ENCODE measurements around the gene CT45A5.
A peak's percentile ranks its signal among the peaks of the same experiment; 100 is the strongest.
"Not testable (repeated sequence)": the region's sequence is repeated elsewhere in the genome, so short reads cannot be mapped to it uniquely, and the experiment has no call there.

The CT45A5 gene, protein sequence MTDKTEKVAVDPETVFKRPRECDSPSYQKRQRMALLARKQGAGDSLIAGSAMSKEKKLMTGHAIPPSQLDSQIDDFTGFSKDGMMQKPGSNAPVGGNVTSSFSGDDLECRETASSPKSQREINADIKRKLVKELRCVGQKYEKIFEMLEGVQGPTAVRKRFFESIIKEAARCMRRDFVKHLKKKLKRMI

DNA sequence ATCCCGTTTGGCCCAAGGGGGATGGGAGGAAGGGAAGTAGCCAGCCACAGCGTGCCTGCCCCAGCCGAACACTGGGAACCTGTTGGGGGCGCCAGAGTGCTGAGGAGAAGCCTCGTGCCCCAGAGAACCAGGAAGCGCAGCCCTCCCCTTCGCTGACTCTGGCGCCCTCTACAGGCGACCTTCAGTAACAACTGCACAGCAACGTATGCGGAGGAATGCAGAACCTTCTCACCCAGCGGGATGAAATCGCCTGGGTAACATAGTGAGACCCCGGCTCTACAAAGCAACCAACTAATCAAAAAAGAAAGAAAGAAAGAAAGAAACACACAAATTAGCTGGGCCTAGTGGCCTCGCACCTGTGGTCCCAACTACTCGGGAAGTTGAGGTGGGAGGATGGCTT, at the start of gene CT45A5:
Gene CT45A5 (minus strand): TSS at position 101 of the 400 bp plus-strand sequence. CDS start 3,774 bp downstream, outside the sequence.
- H3K9me3 Mint-ChIP-seq; H3K4me1 Mint-ChIP-seq; H3K27me3 Mint-ChIP-seq; H3K4me3 Mint-ChIP-seq; H3K27ac Mint-ChIP-seq; H3K36me3 Mint-ChIP-seq (ENCODE audit: low read depth); DNase-seq; ATAC-seq: not testable (repeated sequence)

DNA sequence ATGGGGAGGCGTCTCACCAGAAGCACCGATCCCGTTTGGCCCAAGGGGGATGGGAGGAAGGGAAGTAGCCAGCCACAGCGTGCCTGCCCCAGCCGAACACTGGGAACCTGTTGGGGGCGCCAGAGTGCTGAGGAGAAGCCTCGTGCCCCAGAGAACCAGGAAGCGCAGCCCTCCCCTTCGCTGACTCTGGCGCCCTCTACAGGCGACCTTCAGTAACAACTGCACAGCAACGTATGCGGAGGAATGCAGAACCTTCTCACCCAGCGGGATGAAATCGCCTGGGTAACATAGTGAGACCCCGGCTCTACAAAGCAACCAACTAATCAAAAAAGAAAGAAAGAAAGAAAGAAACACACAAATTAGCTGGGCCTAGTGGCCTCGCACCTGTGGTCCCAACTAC, 34.6 kb upstream of the CT45A5 start, which contains the start of gene CT45A2:
Gene CT45A2 (minus strand): TSS at position 101 of the 400 bp plus-strand sequence. CDS start 3,747 bp downstream, outside the sequence.
- not testable (repeated sequence) for H3K27me3 Mint-ChIP-seq; H3K27ac Mint-ChIP-seq; H3K9me3 Mint-ChIP-seq; H3K36me3 Mint-ChIP-seq (ENCODE audit: low read depth); ATAC-seq; DNase-seq; H3K4me3 Mint-ChIP-seq; H3K4me1 Mint-ChIP-seq

DNA sequence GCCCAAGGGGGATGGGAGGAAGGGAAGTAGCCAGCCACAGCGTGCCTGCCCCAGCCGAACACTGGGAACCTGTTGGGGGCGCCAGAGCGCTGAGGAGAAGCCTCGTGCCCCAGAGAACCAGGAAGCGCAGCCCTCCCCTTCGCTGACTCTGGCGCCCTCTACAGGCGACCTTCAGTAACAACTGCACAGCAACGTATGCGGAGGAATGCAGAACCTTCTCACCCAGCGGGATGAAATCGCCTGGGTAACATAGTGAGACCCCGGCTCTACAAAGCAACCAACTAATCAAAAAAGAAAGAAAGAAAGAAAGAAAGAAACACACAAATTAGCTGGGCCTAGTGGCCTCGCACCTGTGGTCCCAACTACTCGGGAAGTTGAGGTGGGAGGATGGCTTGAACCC, 17.4 kb upstream of the CT45A5 start, which contains the start of gene CT45A6:
Gene CT45A6 (minus strand): TSS at position 101 of the 400 bp plus-strand sequence. CDS start 3,794 bp downstream, outside the sequence.
- not testable (repeated sequence) for ATAC-seq; H3K4me1 Mint-ChIP-seq; H3K27ac Mint-ChIP-seq; H3K4me3 Mint-ChIP-seq; H3K36me3 Mint-ChIP-seq (ENCODE audit: low read depth); H3K27me3 Mint-ChIP-seq; DNase-seq; H3K9me3 Mint-ChIP-seq

DNA sequence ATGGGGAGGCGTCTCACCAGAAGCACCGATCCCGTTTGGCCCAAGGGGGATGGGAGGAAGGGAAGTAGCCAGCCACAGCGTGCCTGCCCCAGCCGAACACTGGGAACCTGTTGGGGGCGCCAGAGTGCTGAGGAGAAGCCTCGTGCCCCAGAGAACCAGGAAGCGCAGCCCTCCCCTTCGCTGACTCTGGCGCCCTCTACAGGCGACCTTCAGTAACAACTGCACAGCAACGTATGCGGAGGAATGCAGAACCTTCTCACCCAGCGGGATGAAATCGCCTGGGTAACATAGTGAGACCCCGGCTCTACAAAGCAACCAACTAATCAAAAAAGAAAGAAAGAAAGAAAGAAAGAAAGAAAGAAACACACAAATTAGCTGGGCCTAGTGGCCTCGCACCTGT, 17.2 kb downstream of the CT45A5 start, which contains the start of gene CT45A3:
Gene CT45A3 (minus strand): TSS at position 101 of the 400 bp plus-strand sequence. CDS start 3,747 bp downstream, outside the sequence.
- not testable (repeated sequence) for H3K27ac Mint-ChIP-seq; H3K36me3 Mint-ChIP-seq (ENCODE audit: low read depth); H3K4me3 Mint-ChIP-seq; H3K4me1 Mint-ChIP-seq; ATAC-seq; H3K9me3 Mint-ChIP-seq; H3K27me3 Mint-ChIP-seq; DNase-seq

DNA sequence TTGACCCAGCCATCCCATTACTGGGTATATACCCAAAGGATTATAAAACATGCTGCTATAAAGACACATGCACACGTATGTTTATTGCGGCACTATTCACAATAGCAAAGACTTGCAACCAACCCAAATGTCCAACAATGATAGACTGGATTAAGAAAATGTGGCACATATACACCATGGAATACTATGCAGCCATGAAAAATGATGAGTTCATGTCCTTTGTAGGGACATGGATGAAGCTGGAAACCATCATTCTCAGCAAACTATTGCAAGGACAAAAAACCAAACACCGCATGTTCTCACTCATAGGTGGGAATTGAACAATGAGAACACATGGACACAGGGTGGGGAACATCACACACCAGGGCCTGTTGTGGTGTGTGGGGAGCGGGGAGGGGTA, 40.6 kb downstream of the CT45A5 start:
- DNase-seq; H3K27me3 Mint-ChIP-seq; H3K9me3 Mint-ChIP-seq; H3K36me3 Mint-ChIP-seq (ENCODE audit: low read depth); H3K4me3 Mint-ChIP-seq; H3K4me1 Mint-ChIP-seq; ATAC-seq; H3K27ac Mint-ChIP-seq: not testable (repeated sequence)

DNA sequence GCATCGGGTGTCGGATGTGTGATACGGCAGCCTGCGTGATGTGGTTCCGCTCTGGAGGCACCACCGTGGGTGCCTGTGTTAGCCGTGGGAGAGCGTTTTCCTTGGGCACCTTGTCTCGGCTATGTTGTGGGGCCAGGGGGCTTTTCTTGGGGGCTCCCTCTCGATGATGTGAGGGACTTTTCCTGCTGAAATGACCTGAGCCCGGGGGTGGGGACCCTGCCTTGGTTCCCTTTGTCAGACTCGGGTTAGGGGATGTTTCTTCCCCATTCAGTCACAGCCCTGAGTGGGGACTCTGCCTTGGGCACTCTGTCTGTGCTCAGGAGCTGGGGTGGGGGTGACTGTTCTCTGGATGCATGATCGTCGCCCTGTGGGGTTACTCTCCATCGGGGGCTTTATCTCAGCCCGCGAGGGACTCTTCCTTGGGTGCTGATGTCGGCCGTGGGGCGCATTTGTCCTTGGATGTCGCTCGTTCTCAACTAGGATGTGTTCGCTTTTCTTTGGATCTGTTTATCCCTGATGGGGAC, 44.0 kb downstream of the CT45A5 start:
- H3K27ac Mint-ChIP-seq: no peak overlapping the region
- no peak overlapping the region for H3K4me3 Mint-ChIP-seq
- no peaks in the 10 kb centered on the region for H3K27me3 Mint-ChIP-seq
- ATAC-seq (no peak), DNase-seq (no peak)
- no peaks in the 10 kb centered on the region for H3K36me3 Mint-ChIP-seq (ENCODE audit: low read depth)
- H3K9me3 Mint-ChIP-seq: no peaks in the 10 kb centered on the region
- no peaks in the 10 kb centered on the region for H3K4me1 Mint-ChIP-seq

DNA sequence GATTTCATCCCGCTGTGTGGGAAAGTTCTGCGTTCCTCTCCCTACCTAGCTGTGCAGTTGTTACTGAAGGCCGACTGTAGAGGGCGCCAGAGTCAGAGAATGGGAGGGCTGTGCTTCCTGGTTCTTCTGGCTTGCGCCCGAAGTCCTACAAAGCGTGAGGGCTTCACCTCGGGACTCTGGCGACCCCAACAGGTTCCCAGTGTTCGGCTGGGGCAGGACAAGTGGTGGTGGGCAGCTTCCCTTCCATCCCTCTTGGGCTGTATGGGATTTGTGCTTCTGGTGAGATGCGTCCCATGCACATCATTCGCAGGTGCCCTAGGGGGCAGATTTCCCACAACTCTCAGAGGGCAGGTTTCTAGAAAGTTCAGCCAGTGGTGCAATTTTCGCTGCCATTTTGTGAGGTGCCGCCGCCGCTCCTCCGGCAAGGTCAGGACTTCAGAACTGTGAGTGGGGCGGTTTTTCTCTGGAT, 44.6 kb downstream of the CT45A5 start:
- Mint-ChIP-seq H3K4me1 (no peaks in the 10 kb centered on the region), H3K9me3 (no peaks in the 10 kb centered on the region), H3K27me3 (no peaks in the 10 kb centered on the region), H3K4me3 (no peak overlapping the region), H3K36me3 (ENCODE audit: low read depth) (no peaks in the 10 kb centered on the region), H3K27ac (no peak overlapping the region)
- ATAC-seq: peak; percentile 46
- peak; percentile 57 for DNase-seq

DNA sequence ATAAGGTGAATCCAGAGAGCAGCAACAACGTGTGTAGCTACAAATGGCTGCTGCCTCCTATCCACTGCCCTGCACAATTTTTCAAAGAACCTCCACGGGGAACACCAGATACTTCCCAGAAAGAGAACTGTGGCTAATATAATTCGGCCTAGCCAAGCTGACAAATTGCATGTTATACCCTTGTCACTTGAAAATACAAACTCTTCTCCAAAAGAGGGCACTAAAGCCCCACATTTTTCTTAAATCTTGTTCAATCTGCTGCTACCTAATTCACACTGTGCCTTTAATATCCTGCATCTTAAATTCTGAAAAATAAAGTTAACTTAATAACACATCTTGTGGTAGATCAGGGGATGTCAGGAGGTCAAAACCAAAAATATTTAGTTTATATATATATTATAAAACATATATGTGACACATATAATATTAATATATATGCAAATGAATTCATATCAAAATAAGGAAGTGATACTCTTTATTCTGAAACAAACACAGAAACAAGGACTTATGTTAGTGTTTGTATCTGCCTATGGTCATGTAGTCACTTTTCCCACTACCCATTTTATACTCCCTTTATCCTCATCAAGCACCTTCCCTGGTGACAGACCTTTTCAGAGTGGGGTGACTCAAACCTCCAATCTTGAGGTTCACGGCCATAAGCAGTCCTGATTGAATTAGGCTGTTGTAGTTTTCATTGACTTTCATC, 47.8 kb downstream of the CT45A5 start:
- Mint-ChIP-seq H3K9me3 (no peaks in the 10 kb centered on the region), H3K36me3 (ENCODE audit: low read depth) (no peaks in the 10 kb centered on the region), H3K27me3 (no peaks in the 10 kb centered on the region), H3K4me1 (no peaks in the 10 kb centered on the region), H3K27ac (no peak overlapping the region), H3K4me3 (no peak overlapping the region)
- DNase-seq: no peak
- ATAC-seq: no peak

DNA sequence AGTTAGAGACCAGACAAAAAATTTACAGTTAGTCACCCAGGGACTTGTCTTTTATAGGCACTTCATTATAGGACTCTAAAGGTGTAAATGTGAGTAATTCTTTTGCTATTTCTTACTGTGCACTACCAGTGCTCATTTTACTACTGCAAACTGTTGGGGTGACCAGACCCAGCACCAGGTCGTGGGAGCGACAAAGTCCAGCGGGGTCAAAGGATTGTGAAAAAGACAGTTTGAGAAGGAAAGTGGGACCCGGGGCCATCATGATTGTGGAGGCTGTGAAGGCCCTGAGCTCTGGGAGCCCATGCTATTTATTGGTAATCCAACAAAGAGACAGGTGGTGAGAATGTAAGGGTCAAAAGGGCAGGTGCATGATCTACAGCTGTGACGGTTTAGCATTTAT, 50.6 kb downstream of the CT45A5 start:
- not testable (repeated sequence) for H3K27ac Mint-ChIP-seq; H3K9me3 Mint-ChIP-seq; DNase-seq; H3K36me3 Mint-ChIP-seq (ENCODE audit: low read depth); H3K27me3 Mint-ChIP-seq; H3K4me1 Mint-ChIP-seq; ATAC-seq; H3K4me3 Mint-ChIP-seq

All from activated naive CD8-positive, alpha-beta T cell treated with anti-CD3 and anti-CD28 coated beads, Interleukin-2, amount 50 U/mL, for 24 hours (primary cell).